ENCODE measurements around the gene NBPF20. TPM values are rescaled to one million over a fixed set of nuclear protein-coding genes. Genes with fewer than 3 reads are reported as not detected.
"Not testable (repeated sequence)": the region's sequence is repeated elsewhere in the genome, so short reads cannot be mapped to it uniquely, and the experiment has no call there.

NBPF20 gene
- total and polyA plus RNA-seq, 2 of the 4 experiments (the other 2 are of a cell fraction), result 2.6 to 2.9 TPM

GRCh38 chr1:145464017-145464416 lies 38.6 kb upstream of the NBPF20 start:
- H3K27ac ChIP-seq (ENCODE audit: insufficient read depth, low read length); H4K91ac ChIP-seq (ENCODE audit: insufficient read depth, low read depth, low read length); H4K8ac ChIP-seq (ENCODE audit: low read depth in 2 of 2, low read length in 2 of 2); ATAC-seq (ENCODE audit: low read depth); H3K9me3 ChIP-seq (ENCODE audit: control insufficient read depth, insufficient read depth, low read length); H3K4ac ChIP-seq (ENCODE audit: low read depth, low read length); H3K56ac ChIP-seq (ENCODE audit: extremely low read depth, insufficient read depth, low read length); DNase-seq; H4K5ac ChIP-seq (ENCODE audit: low read depth, low read length); H2BK15ac ChIP-seq (ENCODE audit: low read depth, low read length); H3K18ac ChIP-seq (ENCODE audit: low read depth, low read length); H4K20me1 ChIP-seq (ENCODE audit: insufficient read depth, low read length); H2BK5ac ChIP-seq (ENCODE audit: low read depth, low read length, poor library complexity, severe bottlenecking); BruUV-seq (replicated peaks); H3K4me3 ChIP-seq (ENCODE audit: insufficient read depth, low read depth, low read length); H3K23ac ChIP-seq (ENCODE audit: low read depth, low read length); H3K79me1 ChIP-seq (ENCODE audit: low read depth in 1 of 2, low read length in 2 of 2); H3K4me1 ChIP-seq (ENCODE audit: control insufficient read depth, insufficient read depth, low read length); CTCF ChIA-PET; H3K4me2 ChIP-seq (ENCODE audit: low read depth, low read length); H2AK9ac ChIP-seq (replicated peaks; ENCODE audit: low read depth, low read length, poor library complexity); POLR2A ChIA-PET (ENCODE audit: unreplicated experiment); H3K14ac ChIP-seq (replicated peaks; ENCODE audit: low read depth, low read length); dilution Hi-C loops (cut with HindIII; ENCODE audit: low sequenced_read_pairs, unreplicated experiment); intact Hi-C loops (cut with micrococcal nuclease); H3K9ac ChIP-seq (ENCODE audit: low read depth, low read length); H2BK120ac ChIP-seq (ENCODE audit: low read depth, low read length); H2BK20ac ChIP-seq (ENCODE audit: low read depth, low read length); in situ Hi-C loops (cut with MboI; ENCODE audit: low sequenced_read_pairs); H3K27me3 ChIP-seq (ENCODE audit: control insufficient read depth, insufficient read depth, low read length); H3K9me1 ChIP-seq (ENCODE audit: insufficient read depth, low read length); H3K36me3 ChIP-seq (ENCODE audit: control insufficient read depth, insufficient read depth, low read length); H2AFZ ChIP-seq (replicated peaks; ENCODE audit: low read length, poor library complexity); H2AK5ac ChIP-seq (ENCODE audit: low read depth, low read length): not testable (repeated sequence)
- no CpG with 5 or more reads among the region's 2 CpGs for WGBS, 2 experiments (ENCODE audit: extremely low coverage in 2 of 2, insufficient read length in 1 of 2)

DNA sequence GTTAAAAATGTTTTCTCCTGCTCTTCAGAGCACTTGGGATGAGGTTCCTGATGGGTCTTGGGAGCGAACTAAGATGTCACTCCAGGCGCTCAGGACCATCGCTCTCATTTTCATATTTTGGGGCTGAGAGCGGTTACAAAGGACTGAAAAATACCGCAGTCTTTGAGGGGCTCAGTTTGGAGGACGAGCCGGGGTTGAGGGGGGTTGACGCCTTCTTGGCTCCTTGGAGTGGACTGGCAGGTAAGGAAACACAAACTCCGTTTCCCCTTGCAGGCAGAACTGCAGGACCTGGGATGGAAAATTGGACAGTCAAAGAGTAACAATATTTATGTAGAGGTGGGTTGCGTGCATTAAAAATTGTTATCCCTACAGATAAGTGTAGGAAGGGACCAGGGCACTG lies 35.3 kb upstream of the NBPF20 start:
- H3K18ac ChIP-seq (ENCODE audit: low read depth, low read length); intact Hi-C loops (cut with micrococcal nuclease); POLR2A ChIA-PET (ENCODE audit: unreplicated experiment); H4K20me1 ChIP-seq (ENCODE audit: insufficient read depth, low read length); H4K8ac ChIP-seq (ENCODE audit: low read depth in 2 of 2, low read length in 2 of 2); BruUV-seq (replicated peaks); H3K23ac ChIP-seq (ENCODE audit: low read depth, low read length); H3K36me3 ChIP-seq (ENCODE audit: control insufficient read depth, insufficient read depth, low read length); ATAC-seq (ENCODE audit: low read depth); H3K4ac ChIP-seq (ENCODE audit: low read depth, low read length); H2AK5ac ChIP-seq (ENCODE audit: low read depth, low read length); H3K14ac ChIP-seq (replicated peaks; ENCODE audit: low read depth, low read length); H2BK120ac ChIP-seq (ENCODE audit: low read depth, low read length); H3K79me1 ChIP-seq (ENCODE audit: low read depth in 1 of 2, low read length in 2 of 2); H4K91ac ChIP-seq (ENCODE audit: insufficient read depth, low read depth, low read length); H3K56ac ChIP-seq (ENCODE audit: extremely low read depth, insufficient read depth, low read length); H3K9me3 ChIP-seq (ENCODE audit: control insufficient read depth, insufficient read depth, low read length); H3K27ac ChIP-seq (ENCODE audit: insufficient read depth, low read length); H4K5ac ChIP-seq (ENCODE audit: low read depth, low read length); H3K4me2 ChIP-seq (ENCODE audit: low read depth, low read length); H3K4me3 ChIP-seq (ENCODE audit: insufficient read depth, low read depth, low read length); H3K4me1 ChIP-seq (ENCODE audit: control insufficient read depth, insufficient read depth, low read length); H3K9ac ChIP-seq (ENCODE audit: low read depth, low read length); CTCF ChIA-PET; H2AFZ ChIP-seq (replicated peaks; ENCODE audit: low read length, poor library complexity); H2BK20ac ChIP-seq (ENCODE audit: low read depth, low read length); H3K27me3 ChIP-seq (ENCODE audit: control insufficient read depth, insufficient read depth, low read length); DNase-seq; in situ Hi-C loops (cut with MboI; ENCODE audit: low sequenced_read_pairs); H2AK9ac ChIP-seq (replicated peaks; ENCODE audit: low read depth, low read length, poor library complexity); dilution Hi-C loops (cut with HindIII; ENCODE audit: low sequenced_read_pairs, unreplicated experiment); H2BK5ac ChIP-seq (ENCODE audit: low read depth, low read length, poor library complexity, severe bottlenecking); H3K9me1 ChIP-seq (ENCODE audit: insufficient read depth, low read length); H2BK15ac ChIP-seq (ENCODE audit: low read depth, low read length): not testable (repeated sequence)
- 68% methylated on average over 3 of the region's 10 CpGs; no CpG with 5 or more reads in 1 of the 2 experiments for WGBS, 2 experiments (ENCODE audit: extremely low coverage in 2 of 2, insufficient read length in 1 of 2)
